Measurements from ENCODE around the gene DNM3.
"Not testable (repeated sequence)": the region's sequence is repeated elsewhere in the genome, so short reads cannot be mapped to it uniquely, and the experiment has no call there.

DNM3 gene

DNA sequence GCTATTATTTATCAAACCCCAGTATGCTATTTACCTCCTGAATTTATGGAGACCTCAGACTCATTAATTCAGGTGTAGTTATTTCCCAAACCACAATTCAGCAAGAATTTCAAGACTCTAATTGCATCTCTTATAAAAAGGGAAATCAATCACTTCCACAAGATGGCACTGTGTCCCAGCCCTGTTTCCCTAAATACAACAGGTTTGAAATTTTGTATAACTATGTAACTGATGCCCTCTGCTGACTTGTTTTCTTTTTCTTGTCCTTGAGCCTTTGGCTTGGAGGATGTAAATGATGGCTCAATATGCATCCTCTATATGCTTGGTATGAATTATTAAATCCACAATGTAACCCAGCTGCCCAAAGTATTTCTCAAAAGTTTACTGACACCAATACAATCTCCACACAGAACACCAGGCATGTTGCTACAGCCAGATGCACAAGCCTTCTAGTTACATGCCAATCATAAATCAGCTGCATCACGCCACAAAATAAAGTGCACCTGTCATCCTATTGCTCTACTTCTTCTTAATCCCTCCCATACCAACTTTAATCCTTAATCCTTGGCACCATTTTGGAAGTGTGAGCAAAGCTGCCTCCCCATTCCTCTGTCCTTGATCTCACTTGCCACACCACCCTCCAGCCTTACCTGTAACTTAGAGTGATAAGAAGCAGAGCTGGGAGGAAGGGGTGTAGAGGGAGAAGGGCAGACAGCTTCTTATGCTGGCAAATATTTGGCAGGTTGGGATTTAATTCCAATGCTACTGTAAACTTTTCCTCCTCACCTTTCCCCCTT is 588.2 kb downstream of the DNM3 start:
- Histone ChIP-seq H3K4me3 (ENCODE audit: low read length in 2 of 2) (no peak overlapping the region), H3K4me1 (ENCODE audit: control insufficient read depth, insufficient read depth, low read length) (no peaks in the 10 kb centered on the region), H3K36me3 (ENCODE audit: control insufficient read depth in 2 of 2, insufficient read depth in 2 of 2, low read length in 2 of 2) (no peaks in the 10 kb centered on the region), H3K27me3 (ENCODE audit: control insufficient read depth in 1 of 2, insufficient read depth in 2 of 2, low read length in 2 of 2) (no peaks in the 10 kb centered on the region), H3K9me3 (ENCODE audit: control insufficient read depth in 2 of 2, low read length in 2 of 2) (no peaks in the 10 kb centered on the region), H3K9ac (ENCODE audit: low read length in 2 of 2) (no peak overlapping the region), H3K27ac (ENCODE audit: low read length) (no peak overlapping the region)

DNA sequence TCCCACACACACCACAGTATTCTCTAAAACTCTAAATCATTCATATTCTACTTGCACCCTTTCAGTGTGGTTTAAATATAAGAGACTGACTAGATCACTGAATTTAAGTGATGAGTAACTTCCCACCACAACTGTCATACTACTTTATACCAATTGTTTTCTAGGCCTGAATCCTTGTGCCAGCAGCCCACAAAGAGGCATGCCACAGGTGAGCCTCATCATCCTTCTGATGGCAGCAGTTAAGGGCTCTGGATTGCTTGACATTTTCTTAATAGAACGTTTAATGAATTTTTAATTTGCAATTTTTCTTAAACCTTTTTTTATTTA is 588.8 kb downstream of the DNM3 start:
- H3K9me3 ChIP-seq (ENCODE audit: control insufficient read depth in 2 of 2, low read length in 2 of 2) = no peaks in the 10 kb centered on the region
- H3K4me3 ChIP-seq (ENCODE audit: low read length in 2 of 2) = no peak overlapping the region
- no peaks in the 10 kb centered on the region for H3K36me3 ChIP-seq (ENCODE audit: control insufficient read depth in 2 of 2, insufficient read depth in 2 of 2, low read length in 2 of 2)
- no peaks in the 10 kb centered on the region for H3K27me3 ChIP-seq (ENCODE audit: control insufficient read depth in 1 of 2, insufficient read depth in 2 of 2, low read length in 2 of 2)
- H3K9ac ChIP-seq (ENCODE audit: low read length in 2 of 2) = no peak overlapping the region
- no peak overlapping the region for H3K27ac ChIP-seq (ENCODE audit: low read length)
- H3K4me1 ChIP-seq (ENCODE audit: control insufficient read depth, insufficient read depth, low read length) = no peaks in the 10 kb centered on the region

GRCh38 chr1:172431204-172431603 is 589.9 kb downstream of the DNM3 start:
- Histone ChIP-seq H3K27ac (ENCODE audit: low read length) (no peak overlapping the region), H3K4me1 (ENCODE audit: control insufficient read depth, insufficient read depth, low read length) (no peaks in the 10 kb centered on the region), H3K36me3 (ENCODE audit: control insufficient read depth in 2 of 2, insufficient read depth in 2 of 2, low read length in 2 of 2) (no peaks in the 10 kb centered on the region), H3K4me3 (ENCODE audit: low read length in 2 of 2) (no peak overlapping the region), H3K9ac (ENCODE audit: low read length in 2 of 2) (no peak overlapping the region), H3K9me3 (ENCODE audit: control insufficient read depth in 2 of 2, low read length in 2 of 2) (no peaks in the 10 kb centered on the region), H3K27me3 (ENCODE audit: control insufficient read depth in 1 of 2, insufficient read depth in 2 of 2, low read length in 2 of 2) (no peaks in the 10 kb centered on the region)

DNA sequence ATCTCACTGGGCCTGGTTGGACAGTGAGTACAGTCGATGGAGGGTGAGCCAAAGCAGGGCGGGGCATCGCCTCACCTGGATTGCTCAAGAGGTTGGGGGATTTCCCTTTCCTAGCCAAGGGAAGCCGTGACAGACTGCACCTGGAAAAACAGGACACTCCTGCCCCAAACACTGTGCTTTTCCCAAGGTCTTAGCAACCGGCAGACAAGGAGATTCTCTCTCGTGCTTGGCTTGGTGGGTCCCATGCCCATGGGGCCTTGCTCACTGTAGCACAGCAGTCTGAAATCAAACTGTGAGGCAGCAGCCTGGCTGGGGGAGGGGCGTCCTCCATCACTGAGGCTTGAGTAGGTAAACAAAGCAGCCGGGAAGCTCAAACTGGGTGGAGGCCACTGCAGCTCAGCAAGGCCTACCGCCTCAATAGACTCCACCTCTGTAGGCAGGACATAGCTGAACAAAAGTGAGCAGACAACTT is 590.5 kb downstream of the DNM3 start:
- no peaks in the 10 kb centered on the region for H3K27me3 ChIP-seq (ENCODE audit: control insufficient read depth in 1 of 2, insufficient read depth in 2 of 2, low read length in 2 of 2)
- no peak overlapping the region for H3K4me3 ChIP-seq (ENCODE audit: low read length in 2 of 2)
- no peaks in the 10 kb centered on the region for H3K4me1 ChIP-seq (ENCODE audit: control insufficient read depth, insufficient read depth, low read length)
- H3K9me3 ChIP-seq (ENCODE audit: control insufficient read depth in 2 of 2, low read length in 2 of 2) = no peaks in the 10 kb centered on the region
- H3K36me3 ChIP-seq (ENCODE audit: control insufficient read depth in 2 of 2, insufficient read depth in 2 of 2, low read length in 2 of 2) = no peaks in the 10 kb centered on the region
- no peak overlapping the region for H3K27ac ChIP-seq (ENCODE audit: low read length)
- H3K9ac ChIP-seq (ENCODE audit: low read length in 2 of 2) = no peak overlapping the region

DNA sequence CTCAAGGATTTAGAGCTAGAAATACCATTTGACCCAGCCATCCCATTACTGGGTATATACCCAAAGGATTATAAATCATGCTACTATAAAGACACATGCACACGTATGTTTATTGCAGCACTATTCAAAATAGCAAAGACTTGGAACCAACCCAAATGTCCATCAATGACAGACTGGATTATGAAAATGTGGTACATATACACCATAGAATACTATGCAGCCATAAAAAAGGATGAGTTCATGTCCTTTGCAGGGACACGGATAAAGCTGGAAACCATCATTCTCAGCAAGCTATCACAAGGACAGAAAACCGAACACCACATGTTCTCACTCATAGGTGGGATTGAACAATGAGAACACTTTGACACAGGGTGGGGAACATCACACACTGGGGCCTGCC is 595.9 kb downstream of the DNM3 start:
- H3K4me3 ChIP-seq (ENCODE audit: low read length in 2 of 2); H3K27ac ChIP-seq (ENCODE audit: low read length); H3K9ac ChIP-seq (ENCODE audit: low read length in 2 of 2); H3K36me3 ChIP-seq (ENCODE audit: control insufficient read depth in 2 of 2, insufficient read depth in 2 of 2, low read length in 2 of 2); H3K4me1 ChIP-seq (ENCODE audit: control insufficient read depth, insufficient read depth, low read length); H3K27me3 ChIP-seq (ENCODE audit: control insufficient read depth in 1 of 2, insufficient read depth in 2 of 2, low read length in 2 of 2); H3K9me3 ChIP-seq (ENCODE audit: control insufficient read depth in 2 of 2, low read length in 2 of 2): not testable (repeated sequence)

- Histone ChIP-seq H3K9me3 (ENCODE audit: control insufficient read depth in 2 of 2, low read length in 2 of 2) (no peaks in the 10 kb centered on the region), H3K4me3 (ENCODE audit: low read length in 2 of 2) (peak overlapping the region; percentile 68 to 91), H3K9ac (ENCODE audit: low read length in 2 of 2) (no peak overlapping the region), H3K27ac (ENCODE audit: low read length) (no peak overlapping the region), H3K27me3 (ENCODE audit: control insufficient read depth in 1 of 2, insufficient read depth in 2 of 2, low read length in 2 of 2) (no peaks in the 10 kb centered on the region), H3K36me3 (ENCODE audit: control insufficient read depth in 2 of 2, insufficient read depth in 2 of 2, low read length in 2 of 2) (peaks cover 0 to 3% of the 10 kb centered on the region in 2 donors), H3K4me1 (ENCODE audit: control insufficient read depth, insufficient read depth, low read length) (peaks cover 6% of the 10 kb centered on the region)
Measured at GRCh38 chr1:172442404-172442803, 601.1 kb downstream of the DNM3 start.

GRCh38 chr1:172442843-172443565 is 601.7 kb downstream of the DNM3 start:
- H3K36me3 ChIP-seq (ENCODE audit: control insufficient read depth in 2 of 2, insufficient read depth in 2 of 2, low read length in 2 of 2) = peaks cover 0 to 3% of the 10 kb centered on the region in 2 donors
- no peaks in the 10 kb centered on the region for H3K9me3 ChIP-seq (ENCODE audit: control insufficient read depth in 2 of 2, low read length in 2 of 2)
- peak overlapping the region; percentile 68 to 91 for H3K4me3 ChIP-seq (ENCODE audit: low read length in 2 of 2)
- H3K27ac ChIP-seq (ENCODE audit: low read length) = peak overlapping the region; percentile 46
- peaks cover 6% of the 10 kb centered on the region for H3K4me1 ChIP-seq (ENCODE audit: control insufficient read depth, insufficient read depth, low read length)
- H3K9ac ChIP-seq (ENCODE audit: low read length in 2 of 2) = peak overlapping the region; percentile 88 to 90
- no peaks in the 10 kb centered on the region for H3K27me3 ChIP-seq (ENCODE audit: control insufficient read depth in 1 of 2, insufficient read depth in 2 of 2, low read length in 2 of 2)

DNA sequence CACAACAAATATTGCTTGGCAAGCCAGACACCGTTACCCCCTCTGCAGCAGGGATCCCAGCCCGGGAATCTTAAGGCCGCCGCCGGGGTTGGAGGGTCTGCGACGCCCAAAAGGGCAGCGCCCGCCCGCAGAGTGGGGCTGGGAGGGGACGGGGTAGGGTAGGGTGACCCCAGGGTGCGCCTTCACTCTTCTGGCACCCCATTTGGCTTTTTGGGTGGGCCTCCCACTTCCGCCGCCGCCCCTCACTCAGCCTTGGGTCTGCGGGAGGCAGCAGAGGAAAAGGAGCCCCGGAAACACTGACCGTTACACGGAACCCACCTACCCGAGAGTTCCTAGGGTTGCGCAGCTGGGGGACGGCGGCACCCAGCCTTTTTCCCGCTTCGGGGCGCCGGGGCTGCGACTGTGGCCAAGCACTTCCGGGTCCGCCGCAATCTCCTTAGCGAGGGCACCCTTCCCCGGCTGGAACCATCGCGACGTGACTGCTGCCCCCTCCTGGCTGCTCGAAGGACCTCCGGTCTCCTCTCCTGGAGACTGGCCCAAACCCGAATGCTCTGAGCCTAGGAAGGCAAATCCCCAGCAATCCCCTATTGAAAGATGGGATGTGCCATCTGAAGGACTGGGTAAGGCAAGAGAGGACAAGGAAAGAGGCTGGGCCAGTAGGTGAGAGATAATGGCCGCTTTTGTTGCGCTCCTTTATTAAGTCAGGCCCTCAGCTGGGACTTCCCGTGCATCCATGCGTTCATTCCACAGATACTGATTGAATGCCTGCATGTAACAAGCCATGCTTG is 602.6 kb downstream of the DNM3 start, which contains the start of gene PIGC:
PIGC (minus strand) TSS at position 404 of the 788 bp plus-strand sequence. CDS start 1,447 bp downstream, outside the sequence.
- peak within 1 kb of the TSS; percentile 88 to 90 for H3K9ac ChIP-seq (ENCODE audit: low read length in 2 of 2)
- H3K36me3 ChIP-seq (ENCODE audit: control insufficient read depth in 2 of 2, insufficient read depth in 2 of 2, low read length in 2 of 2) = peaks cover 0 to 3% of the 10 kb centered on the region in 2 donors
- H3K9me3 ChIP-seq (ENCODE audit: control insufficient read depth in 2 of 2, low read length in 2 of 2) = no peaks in the 10 kb centered on the region
- H3K27ac ChIP-seq (ENCODE audit: low read length) = peak within 1 kb of the TSS; percentile 46
- H3K4me3 ChIP-seq (ENCODE audit: low read length in 2 of 2) = peak within 1 kb of the TSS; percentile 68 to 91
- H3K4me1 ChIP-seq (ENCODE audit: control insufficient read depth, insufficient read depth, low read length) = peaks cover 6% of the 10 kb centered on the region
- H3K27me3 ChIP-seq (ENCODE audit: control insufficient read depth in 1 of 2, insufficient read depth in 2 of 2, low read length in 2 of 2) = no peaks in the 10 kb centered on the region

DNA sequence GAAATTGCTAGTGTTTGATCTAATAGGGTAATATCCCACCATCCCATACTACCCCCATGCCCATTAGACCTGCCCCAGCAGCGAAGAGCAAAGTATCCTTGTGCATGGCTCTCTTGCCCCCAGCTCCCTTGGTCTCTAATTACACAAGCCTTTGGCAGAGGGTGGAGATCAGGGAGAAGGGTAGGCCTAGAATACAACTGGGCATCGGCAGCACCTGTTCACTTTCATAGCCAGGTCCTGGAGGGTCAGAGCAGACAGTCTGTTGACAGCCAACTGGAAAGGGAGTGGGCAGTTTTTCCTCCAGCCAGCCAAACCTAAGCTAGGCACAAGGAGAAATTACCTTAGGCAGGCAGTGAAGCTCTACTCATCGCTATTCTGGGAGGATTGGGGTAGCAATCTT is 605.2 kb downstream of the DNM3 start:
- Histone ChIP-seq H3K9ac (ENCODE audit: low read length in 2 of 2) (no peak overlapping the region), H3K36me3 (ENCODE audit: control insufficient read depth in 2 of 2, insufficient read depth in 2 of 2, low read length in 2 of 2) (no peaks in the 10 kb centered on the region), H3K27me3 (ENCODE audit: control insufficient read depth in 1 of 2, insufficient read depth in 2 of 2, low read length in 2 of 2) (no peaks in the 10 kb centered on the region), H3K4me1 (ENCODE audit: control insufficient read depth, insufficient read depth, low read length) (peaks cover 6% of the 10 kb centered on the region), H3K27ac (ENCODE audit: low read length) (no peak overlapping the region), H3K4me3 (ENCODE audit: low read length in 2 of 2) (no peak overlapping the region), H3K9me3 (ENCODE audit: control insufficient read depth in 2 of 2, low read length in 2 of 2) (no peaks in the 10 kb centered on the region)

DNA sequence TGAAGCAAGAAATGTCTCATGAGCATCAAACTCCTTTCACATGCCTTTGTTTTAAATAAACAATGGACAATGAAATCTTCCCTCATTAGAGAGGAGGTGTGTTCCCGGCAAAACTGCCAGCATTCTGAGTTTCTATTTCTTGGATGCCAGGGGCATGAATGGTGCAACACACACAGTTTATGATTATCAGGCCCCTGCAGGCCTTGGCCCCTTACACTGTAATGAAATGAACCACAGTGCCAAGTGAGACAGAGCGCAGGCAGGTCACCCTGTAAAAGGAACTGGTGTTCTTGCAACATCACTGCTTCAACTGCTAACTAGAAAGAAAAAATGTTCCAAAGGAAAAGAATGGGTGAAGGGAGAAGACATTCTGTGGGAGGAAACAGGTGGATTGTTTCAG is 606.3 kb downstream of the DNM3 start:
- H3K4me1 ChIP-seq (ENCODE audit: control insufficient read depth, insufficient read depth, low read length) = peaks cover 3% of the 10 kb centered on the region
- H3K27ac ChIP-seq (ENCODE audit: low read length) = no peak overlapping the region
- no peaks in the 10 kb centered on the region for H3K9me3 ChIP-seq (ENCODE audit: control insufficient read depth in 2 of 2, low read length in 2 of 2)
- H3K9ac ChIP-seq (ENCODE audit: low read length in 2 of 2) = no peak overlapping the region
- H3K27me3 ChIP-seq (ENCODE audit: control insufficient read depth in 1 of 2, insufficient read depth in 2 of 2, low read length in 2 of 2) = no peaks in the 10 kb centered on the region
- H3K36me3 ChIP-seq (ENCODE audit: control insufficient read depth in 2 of 2, insufficient read depth in 2 of 2, low read length in 2 of 2) = no peaks in the 10 kb centered on the region
- H3K4me3 ChIP-seq (ENCODE audit: low read length in 2 of 2) = no peak overlapping the region
